ENCODE data around the gene GGACT. TPM values are rescaled to one million over a fixed set of nuclear protein-coding genes. Genes with fewer than 3 reads are reported as not detected.
"Not testable (repeated sequence)": the region's sequence is repeated elsewhere in the genome, so short reads cannot be mapped to it uniquely, and the experiment has no call there.

The GGACT gene
- polyA plus RNA-seq, 3 donors, result 2.4 to 3.6 (median 3.0) TPM

GRCh38 chr13:100536643-100537180, 51.9 kb downstream of the GGACT start:
- WGBS, 3 donors, result 80 to 94% (median 92%) methylated on average over 13 of the region's 13 CpGs

GRCh38 chr13:100535426-100536135, 53.0 kb downstream of the GGACT start:
- no peak overlapping the region for H3K27ac ChIP-seq (ENCODE audit: low read depth, low read length)
- 61 to 80% (median 69%) methylated on average over 16 of the region's 16 CpGs for WGBS, 3 donors

More at GRCh38 chr13:100536643-100537180, 51.9 kb downstream of the GGACT start:
- no peak overlapping the region for H3K27ac ChIP-seq (ENCODE audit: low read depth, low read length)

GRCh38 chr13:100534911-100535310, 53.7 kb downstream of the GGACT start:
- 23 to 91% (median 87%) methylated on average over 6 of the region's 6 CpGs for whole genome bisulfite sequencing, 3 donors
- no peak overlapping the region for H3K27ac ChIP-seq (ENCODE audit: low read depth, low read length)

GRCh38 chr13:100534147-100534843, 54.3 kb downstream of the GGACT start:
- WGBS, 3 donors, result 79 to 96% (median 94%) methylated on average over 13 of the region's 13 CpGs
- H3K27ac ChIP-seq (ENCODE audit: low read depth, low read length), result no peak overlapping the region

- H3K27ac ChIP-seq (ENCODE audit: low read depth, low read length), result no peak overlapping the region
- 45 to 94% (median 85%) methylated on average over 19 of the region's 19 CpGs for WGBS, 3 donors
These were observed 55.0 kb downstream of the GGACT start for GRCh38 chr13:100533588-100534041.

GRCh38 chr13:100532836-100533435, 55.7 kb downstream of the GGACT start:
- WGBS, 3 donors, result 73 to 97% (median 97%) methylated on average over 14 of the region's 14 CpGs
- no peak overlapping the region for H3K27ac ChIP-seq (ENCODE audit: low read depth, low read length)

GRCh38 chr13:100532090-100532766, 56.4 kb downstream of the GGACT start:
- no peak overlapping the region for H3K27ac ChIP-seq (ENCODE audit: low read depth, low read length)
- WGBS, 3 donors, result 84 to 97% (median 96%) methylated on average over 60 of the region's 60 CpGs

- 66 to 75% (median 74%) methylated on average over 11 of the region's 11 CpGs for WGBS, 3 donors
- H3K27ac ChIP-seq (ENCODE audit: low read depth, low read length), result no peak overlapping the region
These were observed 57.8 kb downstream of the GGACT start for GRCh38 chr13:100530671-100531213.

- 92 to 95% (median 94%) methylated on average over 15 of the region's 15 CpGs for WGBS, 3 donors
- no peak overlapping the region for H3K27ac ChIP-seq (ENCODE audit: low read depth, low read length)
These were observed 58.8 kb downstream of the GGACT start for GRCh38 chr13:100529666-100530377.

- 88 to 94% (median 94%) methylated on average over 11 of the region's 11 CpGs for WGBS, 3 donors
- no peak overlapping the region for H3K27ac ChIP-seq (ENCODE audit: low read depth, low read length)
These were observed 59.8 kb downstream of the GGACT start for GRCh38 chr13:100528820-100529219.

GRCh38 chr13:100528353-100528752, 60.2 kb downstream of the GGACT start:
- H3K27ac ChIP-seq (ENCODE audit: low read depth, low read length), result no peak overlapping the region
- 96 to 97% (median 97%) methylated on average over 9 of the region's 9 CpGs for WGBS, 3 donors

GRCh38 chr13:100527644-100528043, 60.9 kb downstream of the GGACT start:
- no peak overlapping the region for H3K27ac ChIP-seq (ENCODE audit: low read depth, low read length)
- WGBS, 3 donors, result 92 to 95% (median 93%) methylated on average over 9 of the region's 9 CpGs

GRCh38 chr13:100526318-100527000, 62.1 kb downstream of the GGACT start:
- WGBS, 3 donors, result 90 to 93% (median 92%) methylated on average over 27 of the region's 27 CpGs
- no peak overlapping the region for H3K27ac ChIP-seq (ENCODE audit: low read depth, low read length)

GRCh38 chr13:100525453-100526317, 62.9 kb downstream of the GGACT start:
- H3K27ac ChIP-seq (ENCODE audit: low read depth, low read length), result no peak overlapping the region
- 80 to 89% (median 86%) methylated on average over 16 to 17 of the region's 17 CpGs for WGBS, 3 donors

- not testable (repeated sequence) for H3K27ac ChIP-seq (ENCODE audit: low read depth, low read length)
- WGBS, 3 donors, result 87 to 99% (median 98%) methylated on average over 5 of the region's 5 CpGs
These were observed 63.9 kb downstream of the GGACT start for GRCh38 chr13:100524688-100525087.

GRCh38 chr13:100523981-100524386, 64.6 kb downstream of the GGACT start:
- WGBS, 3 donors, result 88 to 95% (median 92%) methylated on average over 8 of the region's 8 CpGs

More at GRCh38 chr13:100523981-100524386, 64.6 kb downstream of the GGACT start:
- H3K27ac ChIP-seq (ENCODE audit: low read depth, low read length), result no peak overlapping the region

Data from adipose tissue (tissue), 3 donors.